Measurements from ENCODE around the gene GOLGA3.

GOLGA3 gene

GRCh38 chr12:132834181-132834711, 5.6 kb upstream of the GOLGA3 start:
- Histone ChIP-seq H3K36me3 (peaks cover 0 to 40% (median 10%) of the 10 kb centered on the region in 11 experiments; a peak in 11 of 22 replicates), H3K27ac (peak overlapping the region in 9 of 11 experiments; percentile 44 to 84 (median 74); a peak in 17 of 22 replicates), H3K4me2 (peak overlapping the region; percentile 68 to 97 (median 89)), H3K9ac (peak overlapping the region in 9 of 11 experiments; percentile 50 to 75 (median 67); a peak in 17 of 22 replicates), H3K4me1 (peaks cover 56 to 67% (median 62%) of the 10 kb centered on the region in 10 experiments), H3K4me3 (peak overlapping the region in 7 of 10 experiments; percentile 8 to 59 (median 32); a peak in 7 of 20 replicates), H4K20me1 (peaks cover 0 to 62% (median 19%) of the 10 kb centered on the region in 11 experiments; a peak in 16 of 22 replicates), H3K27me3 (peaks cover 0 to 21% (median 0%) of the 10 kb centered on the region in 11 experiments; a peak in 5 of 22 replicates), H3K9me3 (replicated peaks in 1 of 11) (no peaks in the 10 kb centered on the region)
- no peak for TF ChIP-seq Cebpa-rat (IDR thresholded peaks at IDR 0.05)

- no peak for TF ChIP-seq Cebpa-rat (IDR thresholded peaks at IDR 0.05)
- H3K27ac ChIP-seq = peak overlapping the region in 7 of 11 experiments; percentile 60 to 84 (median 74); a peak in 10 of 22 replicates
Observed at GRCh38 chr12:132833341-132833740, 4.7 kb upstream of the GOLGA3 start.

GRCh38 chr12:132831771-132832170, 3.1 kb upstream of the GOLGA3 start:
- Histone ChIP-seq H4K20me1 (peaks cover 6 to 50% (median 19%) of the 10 kb centered on the region in 11 experiments; a peak in 15 of 22 replicates), H3K9ac (no peak overlapping the region), H3K27ac (no peak overlapping the region), H3K36me3 (peaks cover 6 to 33% (median 10%) of the 10 kb centered on the region in 11 experiments), H3K9me3 (replicated peaks in 1 of 11) (no peaks in the 10 kb centered on the region), H3K4me3 (no peak overlapping the region), H3K4me1 (peaks cover 46 to 57% (median 51%) of the 10 kb centered on the region in 10 experiments), H3K27me3 (peaks cover 0 to 6% (median 0%) of the 10 kb centered on the region in 11 experiments; a peak in 5 of 22 replicates), H3K4me2 (no peak overlapping the region)
- TF ChIP-seq Cebpa-rat (IDR thresholded peaks at IDR 0.05) = no peak

More at GRCh38 chr12:132833341-132833740, 4.7 kb upstream of the GOLGA3 start:
- H3K4me1 ChIP-seq = peaks cover 51 to 59% (median 54%) of the 10 kb centered on the region in 10 experiments
- H3K27me3 ChIP-seq = peaks cover 0 to 21% (median 0%) of the 10 kb centered on the region in 11 experiments; a peak in 5 of 22 replicates
- H3K9me3 ChIP-seq (replicated peaks in 1 of 11) = no peaks in the 10 kb centered on the region
- peaks cover under 1 to 53% (median 13%) of the 10 kb centered on the region in 11 experiments; a peak in 16 of 22 replicates for H4K20me1 ChIP-seq
- H3K4me2 ChIP-seq = peak overlapping the region in 9 of 11 experiments; percentile 82 to 97 (median 93); a peak in 15 of 22 replicates
- H3K9ac ChIP-seq = peak overlapping the region in 5 of 11 experiments; percentile 52 to 75 (median 67); a peak in 9 of 22 replicates
- no peak overlapping the region for H3K4me3 ChIP-seq
- H3K36me3 ChIP-seq = peaks cover 0 to 31% (median 4%) of the 10 kb centered on the region in 11 experiments; a peak in 7 of 22 replicates

- no peaks in the 10 kb centered on the region for H3K9me3 ChIP-seq (replicated peaks in 1 of 11)
- H3K4me1 ChIP-seq = peaks cover 25 to 40% (median 34%) of the 10 kb centered on the region in 10 experiments
- H3K9ac ChIP-seq = peak overlapping the region; percentile 93 to 100 (median 99)
- H3K36me3 ChIP-seq = peaks cover 33 to 64% (median 43%) of the 10 kb centered on the region in 11 experiments
- peaks cover 27 to 55% (median 45%) of the 10 kb centered on the region in 11 experiments; a peak in 18 of 22 replicates for H4K20me1 ChIP-seq
- H3K4me2 ChIP-seq = peak overlapping the region; percentile 90 to 99 (median 96)
- no peaks in the 10 kb centered on the region for H3K27me3 ChIP-seq
- peak overlapping the region; percentile 97 to 100 (median 100) for H3K27ac ChIP-seq
- TF ChIP-seq Cebpa-rat (IDR thresholded peaks at IDR 0.05) = no peak
- H3K4me3 ChIP-seq = peak overlapping the region; percentile 79 to 96 (median 88)
Observed at GRCh38 chr12:132827763-132828703, 636 bp downstream of the GOLGA3 start.

- Histone ChIP-seq H3K9me3 (replicated peaks in 1 of 11) (no peaks in the 10 kb centered on the region), H3K36me3 (peaks cover 53 to 68% (median 59%) of the 10 kb centered on the region in 11 experiments), H3K27me3 (no peaks in the 10 kb centered on the region), H3K4me3 (no peak overlapping the region), H3K9ac (0 out of 22 replicates have a peak overlapping the region, but pooled peaks of 1 of the 11 experiments have one; percentile 93), H3K4me1 (peaks cover 25 to 54% (median 43%) of the 10 kb centered on the region in 10 experiments), H4K20me1 (peaks cover 29 to 70% (median 54%) of the 10 kb centered on the region in 11 experiments; a peak in 18 of 22 replicates), H3K4me2 (no peak overlapping the region; a peak in 1 of 22 replicates), H3K27ac (no peak overlapping the region)
- no peak for TF ChIP-seq Cebpa-rat (IDR thresholded peaks at IDR 0.05)
Observed at GRCh38 chr12:132825861-132826260, 2.8 kb downstream of the GOLGA3 start.

- Histone ChIP-seq H3K27me3 (no peaks in the 10 kb centered on the region), H3K36me3 (peaks cover 53 to 73% (median 61%) of the 10 kb centered on the region in 11 experiments), H4K20me1 (peaks cover 29 to 78% (median 54%) of the 10 kb centered on the region in 11 experiments; a peak in 18 of 22 replicates), H3K27ac (no peak overlapping the region), H3K9ac (peak overlapping the region in 3 of 11 experiments; percentile 25 to 38 (median 37); a peak in 2 of 22 replicates), H3K9me3 (replicated peaks in 1 of 11) (no peaks in the 10 kb centered on the region), H3K4me2 (no peak overlapping the region), H3K4me3 (no peak overlapping the region), H3K4me1 (peaks cover 32 to 62% (median 51%) of the 10 kb centered on the region in 10 experiments)
- TF ChIP-seq Cebpa-rat (IDR thresholded peaks at IDR 0.05) = no peak
Observed at GRCh38 chr12:132825089-132825488, 3.6 kb downstream of the GOLGA3 start.

GRCh38 chr12:132824053-132824452, 4.6 kb downstream of the GOLGA3 start:
- no peak overlapping the region for H3K4me3 ChIP-seq
- H4K20me1 ChIP-seq = peaks cover 29 to 88% (median 54%) of the 10 kb centered on the region in 11 experiments; a peak in 18 of 22 replicates
- peak overlapping the region in 1 of 11 experiments; percentile 0; a peak in 2 of 22 replicates for H3K9ac ChIP-seq
- 0 out of 22 replicates have a peak overlapping the region, but pooled peaks of 1 of the 11 experiments have one; percentile 15 for H3K4me2 ChIP-seq
- H3K27me3 ChIP-seq = no peaks in the 10 kb centered on the region
- H3K9me3 ChIP-seq (replicated peaks in 1 of 11) = no peaks in the 10 kb centered on the region
- H3K4me1 ChIP-seq = peaks cover 34 to 66% (median 56%) of the 10 kb centered on the region in 10 experiments
- TF ChIP-seq Cebpa-rat (IDR thresholded peaks at IDR 0.05) = no peak
- peaks cover 54 to 83% (median 63%) of the 10 kb centered on the region in 11 experiments for H3K36me3 ChIP-seq
- no peak overlapping the region for H3K27ac ChIP-seq

- Histone ChIP-seq H3K36me3 (peaks cover 66 to 91% (median 71%) of the 10 kb centered on the region in 11 experiments), H3K4me2 (peak overlapping the region in 8 of 11 experiments; percentile 77 to 91 (median 80); a peak in 10 of 22 replicates)
Observed at GRCh38 chr12:132818562-132818961, 10.1 kb downstream of the GOLGA3 start.

More at GRCh38 chr12:132818562-132818961, 10.1 kb downstream of the GOLGA3 start:
- Histone ChIP-seq H3K4me1 (peaks cover 14 to 43% (median 40%) of the 10 kb centered on the region in 10 experiments), H4K20me1 (peaks cover 0 to 80% (median 14%) of the 10 kb centered on the region in 11 experiments; a peak in 16 of 22 replicates), H3K27me3 (no peaks in the 10 kb centered on the region), H3K9me3 (replicated peaks in 1 of 11) (no peaks in the 10 kb centered on the region), H3K9ac (peak overlapping the region in 4 of 11 experiments; percentile 27 to 84 (median 78); a peak in 5 of 22 replicates), H3K27ac (peak overlapping the region in 8 of 11 experiments; percentile 80 to 95 (median 88); a peak in 11 of 22 replicates), H3K4me3 (no peak overlapping the region)
- no peak for TF ChIP-seq Cebpa-rat (IDR thresholded peaks at IDR 0.05)

All from BLaER1 treated with 17β-estradiol and CSF1 and Interleukin-3, amounts not matched to agents 10 nM and 100 nM (cell line).